ENCODE data around the gene WNT7A.

DNA sequence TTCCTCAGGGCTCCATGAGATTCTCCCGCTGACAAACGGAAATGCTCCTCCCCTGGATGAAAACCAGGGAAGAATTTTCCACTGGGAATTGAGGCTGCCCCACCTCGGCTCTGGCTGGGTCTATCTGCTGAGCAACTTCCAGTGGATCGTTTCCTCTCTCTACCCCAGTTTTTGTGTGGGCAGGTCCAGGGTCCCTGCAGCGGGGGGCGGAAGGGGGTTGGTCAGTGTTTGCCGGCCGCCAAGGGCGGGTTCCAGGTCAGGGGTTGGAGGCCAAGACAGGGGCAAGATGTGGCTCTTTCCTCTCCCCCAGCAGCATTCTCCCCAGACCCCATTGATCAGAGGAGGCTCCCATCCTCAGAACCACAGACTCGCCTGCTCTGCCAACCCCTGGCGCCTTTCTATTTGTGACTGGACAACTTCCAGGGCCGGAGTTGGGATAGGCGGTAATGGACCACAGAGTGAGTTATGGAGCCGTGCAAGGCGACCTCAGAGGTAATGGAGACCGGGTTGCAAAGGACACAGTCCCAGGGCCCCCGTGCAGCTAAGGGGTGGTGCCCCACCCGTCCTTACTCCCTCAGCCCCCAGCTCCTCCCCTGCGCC lies 92.2 kb downstream of the WNT7A start:
- TF ChIP-seq, protein P1, sequence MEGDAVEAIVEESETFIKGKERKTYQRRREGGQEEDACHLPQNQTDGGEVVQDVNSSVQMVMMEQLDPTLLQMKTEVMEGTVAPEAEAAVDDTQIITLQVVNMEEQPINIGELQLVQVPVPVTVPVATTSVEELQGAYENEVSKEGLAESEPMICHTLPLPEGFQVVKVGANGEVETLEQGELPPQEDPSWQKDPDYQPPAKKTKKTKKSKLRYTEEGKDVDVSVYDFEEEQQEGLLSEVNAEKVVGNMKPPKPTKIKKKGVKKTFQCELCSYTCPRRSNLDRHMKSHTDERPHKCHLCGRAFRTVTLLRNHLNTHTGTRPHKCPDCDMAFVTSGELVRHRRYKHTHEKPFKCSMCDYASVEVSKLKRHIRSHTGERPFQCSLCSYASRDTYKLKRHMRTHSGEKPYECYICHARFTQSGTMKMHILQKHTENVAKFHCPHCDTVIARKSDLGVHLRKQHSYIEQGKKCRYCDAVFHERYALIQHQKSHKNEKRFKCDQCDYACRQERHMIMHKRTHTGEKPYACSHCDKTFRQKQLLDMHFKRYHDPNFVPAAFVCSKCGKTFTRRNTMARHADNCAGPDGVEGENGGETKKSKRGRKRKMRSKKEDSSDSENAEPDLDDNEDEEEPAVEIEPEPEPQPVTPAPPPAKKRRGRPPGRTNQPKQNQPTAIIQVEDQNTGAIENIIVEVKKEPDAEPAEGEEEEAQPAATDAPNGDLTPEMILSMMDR (IDR thresholded peaks at IDR 0.05; ENCODE audit: low read length), result no peak
- TF ChIP-seq EZH2 (optimal IDR thresholded peaks at IDR 0.05; ENCODE audit: low read depth, low read length) (no peak), EZH2phosphoT487 (IDR thresholded peaks at IDR 0.05; ENCODE audit: low read length) (no peak)
